Measurements from ENCODE around the gene ZP4. TPM values are rescaled to one million over a fixed set of nuclear protein-coding genes. Genes with fewer than 3 reads are reported as not detected.
A peak's percentile ranks its signal among the peaks of the same experiment; 100 is the strongest.
"Not testable (repeated sequence)": the region's sequence is repeated elsewhere in the genome, so short reads cannot be mapped to it uniquely, and the experiment has no call there.

The ZP4 gene
- total and polyA plus RNA-seq, 12 donors, result not detected

DNA sequence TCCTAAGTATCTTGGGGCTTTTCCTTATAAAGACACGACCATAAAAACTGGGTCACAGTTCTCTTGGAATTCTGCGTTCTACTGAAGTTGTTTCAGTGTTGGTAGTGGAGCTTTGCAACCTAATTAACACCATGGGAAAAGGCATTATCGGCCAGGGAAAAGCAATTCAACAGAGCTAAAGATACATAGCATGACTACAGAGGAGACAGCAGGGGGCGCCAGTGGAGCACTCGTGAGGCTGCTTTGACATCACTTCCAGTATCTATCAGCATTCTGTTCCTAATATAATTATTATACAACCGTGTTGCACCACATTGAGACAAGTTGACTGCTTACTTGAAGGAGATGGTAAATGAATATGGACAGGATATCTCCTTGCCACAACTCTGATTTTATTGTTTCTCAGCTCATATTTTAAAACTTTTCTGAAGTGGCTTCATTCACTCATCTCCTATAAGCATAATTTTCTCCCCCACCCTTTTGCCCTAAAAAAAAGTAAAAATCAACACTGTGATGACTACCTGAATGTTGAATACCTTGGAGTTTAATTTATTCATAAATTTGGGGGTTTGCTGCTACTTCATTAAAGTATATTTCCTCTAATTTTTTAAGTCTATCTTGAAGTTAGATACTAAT is 39.4 kb downstream of the ZP4 start:
- H3K4me3 ChIP-seq, result no peak overlapping the region
- H3K4me1 ChIP-seq, result no peaks in the 10 kb centered on the region
- no peaks in the 10 kb centered on the region for H3K36me3 ChIP-seq
- WGBS, 2 donors, result 13% methylated on average over 6 of the region's 6 CpGs
- ATAC-seq (no peak), DNase-seq (no peak)
- intact Hi-C loops (cut with DNase I), result no loop called here
- H3K9me3 ChIP-seq, result no peaks in the 10 kb centered on the region
- H3K27ac ChIP-seq, result no peak overlapping the region
- TF ChIP-seq, protein P1, sequence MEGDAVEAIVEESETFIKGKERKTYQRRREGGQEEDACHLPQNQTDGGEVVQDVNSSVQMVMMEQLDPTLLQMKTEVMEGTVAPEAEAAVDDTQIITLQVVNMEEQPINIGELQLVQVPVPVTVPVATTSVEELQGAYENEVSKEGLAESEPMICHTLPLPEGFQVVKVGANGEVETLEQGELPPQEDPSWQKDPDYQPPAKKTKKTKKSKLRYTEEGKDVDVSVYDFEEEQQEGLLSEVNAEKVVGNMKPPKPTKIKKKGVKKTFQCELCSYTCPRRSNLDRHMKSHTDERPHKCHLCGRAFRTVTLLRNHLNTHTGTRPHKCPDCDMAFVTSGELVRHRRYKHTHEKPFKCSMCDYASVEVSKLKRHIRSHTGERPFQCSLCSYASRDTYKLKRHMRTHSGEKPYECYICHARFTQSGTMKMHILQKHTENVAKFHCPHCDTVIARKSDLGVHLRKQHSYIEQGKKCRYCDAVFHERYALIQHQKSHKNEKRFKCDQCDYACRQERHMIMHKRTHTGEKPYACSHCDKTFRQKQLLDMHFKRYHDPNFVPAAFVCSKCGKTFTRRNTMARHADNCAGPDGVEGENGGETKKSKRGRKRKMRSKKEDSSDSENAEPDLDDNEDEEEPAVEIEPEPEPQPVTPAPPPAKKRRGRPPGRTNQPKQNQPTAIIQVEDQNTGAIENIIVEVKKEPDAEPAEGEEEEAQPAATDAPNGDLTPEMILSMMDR (IDR thresholded peaks at IDR 0.05), result peak in 6 of 9 donors; percentile 16 to 49 (median 28)
- H3K27me3 ChIP-seq, result no peaks in the 10 kb centered on the region

- H3K36me3 ChIP-seq; DNase-seq; H3K27me3 ChIP-seq; H3K27ac ChIP-seq; H3K4me3 ChIP-seq; intact Hi-C loops (cut with DNase I); ATAC-seq; H3K4me1 ChIP-seq: not testable (repeated sequence)
- 80 to 89% methylated on average over 3 of the region's 3 CpGs for WGBS, 2 donors
- H3K9me3 ChIP-seq, result peaks cover 0 to 14% (median 0%) of the 10 kb centered on the region in 11 donors
Measured at GRCh38 chr1:237843516-237843915, 47.2 kb downstream of the ZP4 start.

- H3K4me3 ChIP-seq, result no peak overlapping the region
- WGBS, 2 donors, result 67 to 68% methylated on average over 3 of the region's 3 CpGs
- intact Hi-C loops (cut with DNase I), result no loop called here
- H3K4me1 ChIP-seq, result peaks cover 0 to 8% (median 0%) of the 10 kb centered on the region in 9 donors
- H3K27ac ChIP-seq, result no peak overlapping the region
- DNase-seq, result no peak
- H3K27me3 ChIP-seq, result no peaks in the 10 kb centered on the region
- TF ChIP-seq, protein P1 (IDR thresholded peaks at IDR 0.05), result no peak
- H3K36me3 ChIP-seq, result no peaks in the 10 kb centered on the region
- H3K9me3 ChIP-seq, result peaks cover 0 to 14% (median 0%) of the 10 kb centered on the region in 11 donors
- ATAC-seq, result no peak
Measured at GRCh38 chr1:237841485-237841884, 49.2 kb downstream of the ZP4 start.

GRCh38 chr1:237838904-237839534 is 51.7 kb downstream of the ZP4 start:
- intact Hi-C loops (cut with DNase I), result no loop called here
- H3K9me3 ChIP-seq, result peaks cover 0 to 13% (median 0%) of the 10 kb centered on the region in 11 donors
- DNase-seq (no peak), ATAC-seq (peak; percentile 13 to 74 (median 36))
- H3K4me3 ChIP-seq, result no peak overlapping the region
- WGBS, 2 donors, result 88 to 92% methylated on average over 6 of the region's 6 CpGs
- H3K4me1 ChIP-seq, result peaks cover 0 to 8% (median 0%) of the 10 kb centered on the region in 9 donors
- H3K36me3 ChIP-seq, result peaks cover 0 to under 1% (median 0%) of the 10 kb centered on the region in 9 donors
- no peaks in the 10 kb centered on the region for H3K27me3 ChIP-seq
- TF ChIP-seq, protein P1 (IDR thresholded peaks at IDR 0.05), result no peak
- H3K27ac ChIP-seq, result no peak overlapping the region

DNA sequence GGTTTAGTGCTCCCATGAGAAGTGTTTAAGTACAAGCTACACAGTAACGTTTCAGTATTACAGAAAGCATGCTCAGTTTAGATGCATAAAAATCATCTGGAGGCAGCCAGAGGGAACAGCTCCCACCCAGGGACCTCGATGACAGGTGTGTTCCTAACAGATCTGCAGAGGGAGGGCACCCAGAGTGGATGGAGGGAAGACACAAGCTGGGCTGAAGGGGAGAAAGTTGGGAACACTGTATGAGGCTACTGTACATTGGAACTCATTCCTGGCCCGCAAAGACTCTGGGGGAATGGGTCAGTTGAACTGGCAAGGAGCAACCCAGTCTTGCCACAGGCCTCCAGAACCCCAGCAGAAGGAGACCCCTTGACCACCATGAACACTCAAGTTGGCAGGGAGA is 52.4 kb downstream of the ZP4 start:
- peaks cover 0 to 7% (median 0%) of the 10 kb centered on the region in 9 donors for H3K36me3 ChIP-seq
- intact Hi-C loops (cut with DNase I), result no loop called here
- peaks cover 0 to 8% (median 0%) of the 10 kb centered on the region in 9 donors for H3K4me1 ChIP-seq
- TF ChIP-seq, protein P1 (IDR thresholded peaks at IDR 0.05), result no peak
- DNase-seq (no peak), ATAC-seq (peak in 7 of 8 donors; percentile 18 to 61 (median 38))
- H3K9me3 ChIP-seq, result peaks cover 0 to 6% (median 0%) of the 10 kb centered on the region in 11 donors
- no peak overlapping the region for H3K27ac ChIP-seq
- H3K4me3 ChIP-seq, result no peak overlapping the region
- no peaks in the 10 kb centered on the region for H3K27me3 ChIP-seq
- WGBS, 2 donors, result 43 to 52% methylated on average over 3 of the region's 3 CpGs

Data from heart right ventricle (tissue), 16 donors.